ENCODE results near the gene DPP10. TPM values are rescaled to one million over a fixed set of nuclear protein-coding genes. Genes with fewer than 3 reads are reported as not detected.

Gene DPP10
- total and polyA plus RNA-seq, 9 donors: 0.26 to 2.1 (median 0.83) TPM

- Histone ChIP-seq H3K36me3 (ENCODE audit: control insufficient read depth, insufficient read depth, low read length) (no peaks in the 10 kb centered on the region), H3K27me3 (ENCODE audit: control insufficient read depth, insufficient read depth, low read length) (no peaks in the 10 kb centered on the region), H3K4me1 (ENCODE audit: control insufficient read depth, insufficient read depth, low read length) (no peaks in the 10 kb centered on the region), H3K4me3 (ENCODE audit: low read length) (no peak overlapping the region), H3K27ac (ENCODE audit: low read length) (no peak overlapping the region), H3K9me3 (replicated peaks; ENCODE audit: control insufficient read depth, low read depth, low read length) (no peaks in the 10 kb centered on the region)
- DNase-seq: no peak
Observed at GRCh38 chr2:115572746-115573145, 1130.3 kb downstream of the DPP10 start.

GRCh38 chr2:115573756-115574155 lies 1131.3 kb downstream of the DPP10 start:
- no peaks in the 10 kb centered on the region for H3K4me1 ChIP-seq (ENCODE audit: control insufficient read depth, insufficient read depth, low read length)
- 70% methylated on average over 4 of the region's 4 CpGs for WGBS (ENCODE audit: insufficient coverage)
- no peaks in the 10 kb centered on the region for H3K36me3 ChIP-seq (ENCODE audit: control insufficient read depth, insufficient read depth, low read length)
- H3K27me3 ChIP-seq (ENCODE audit: control insufficient read depth, insufficient read depth, low read length): no peaks in the 10 kb centered on the region
- no peak overlapping the region for H3K4me3 ChIP-seq (ENCODE audit: low read length)
- H3K9me3 ChIP-seq (replicated peaks; ENCODE audit: control insufficient read depth, low read depth, low read length): no peaks in the 10 kb centered on the region
- DNase-seq: no peak
- H3K27ac ChIP-seq (ENCODE audit: low read length): no peak overlapping the region

- H3K27ac ChIP-seq (ENCODE audit: low read length): no peak overlapping the region
- no peak for DNase-seq
- no peaks in the 10 kb centered on the region for H3K4me1 ChIP-seq (ENCODE audit: control insufficient read depth, insufficient read depth, low read length)
- H3K36me3 ChIP-seq (ENCODE audit: control insufficient read depth, insufficient read depth, low read length): no peaks in the 10 kb centered on the region
- 57% methylated on average over 5 of the region's 5 CpGs for whole genome bisulfite sequencing (ENCODE audit: insufficient coverage)
- H3K4me3 ChIP-seq (ENCODE audit: low read length): no peak overlapping the region
- H3K9me3 ChIP-seq (replicated peaks; ENCODE audit: control insufficient read depth, low read depth, low read length): no peaks in the 10 kb centered on the region
- no peaks in the 10 kb centered on the region for H3K27me3 ChIP-seq (ENCODE audit: control insufficient read depth, insufficient read depth, low read length)
Observed at GRCh38 chr2:115574667-115575066, 1132.2 kb downstream of the DPP10 start.

GRCh38 chr2:115580784-115581183 lies 1138.3 kb downstream of the DPP10 start:
- no peak for DNase-seq
- Histone ChIP-seq H3K4me3 (ENCODE audit: low read length) (no peak overlapping the region), H3K27ac (ENCODE audit: low read length) (no peak overlapping the region), H3K9me3 (replicated peaks; ENCODE audit: control insufficient read depth, low read depth, low read length) (no peaks in the 10 kb centered on the region), H3K36me3 (ENCODE audit: control insufficient read depth, insufficient read depth, low read length) (no peaks in the 10 kb centered on the region), H3K27me3 (ENCODE audit: control insufficient read depth, insufficient read depth, low read length) (no peaks in the 10 kb centered on the region), H3K4me1 (ENCODE audit: control insufficient read depth, insufficient read depth, low read length) (no peaks in the 10 kb centered on the region)
- WGBS (ENCODE audit: insufficient coverage): 95% methylated on average over 3 of the region's 5 CpGs

GRCh38 chr2:115584507-115584906 lies 1142.1 kb downstream of the DPP10 start:
- Histone ChIP-seq H3K36me3 (ENCODE audit: control insufficient read depth, insufficient read depth, low read length) (no peaks in the 10 kb centered on the region), H3K27ac (ENCODE audit: low read length) (no peak overlapping the region), H3K27me3 (ENCODE audit: control insufficient read depth, insufficient read depth, low read length) (no peaks in the 10 kb centered on the region), H3K4me1 (ENCODE audit: control insufficient read depth, insufficient read depth, low read length) (no peaks in the 10 kb centered on the region), H3K4me3 (ENCODE audit: low read length) (no peak overlapping the region), H3K9me3 (replicated peaks; ENCODE audit: control insufficient read depth, low read depth, low read length) (no peaks in the 10 kb centered on the region)
- no CpG with 5 or more reads among the region's 2 CpGs for WGBS (ENCODE audit: insufficient coverage)
- no peak for DNase-seq

GRCh38 chr2:115596659-115597375 lies 1154.4 kb downstream of the DPP10 start:
- DNase-seq: no peak
- Histone ChIP-seq H3K36me3 (ENCODE audit: control insufficient read depth, insufficient read depth, low read length) (no peaks in the 10 kb centered on the region), H3K9me3 (replicated peaks; ENCODE audit: control insufficient read depth, low read depth, low read length) (peaks cover 9% of the 10 kb centered on the region), H3K4me1 (ENCODE audit: control insufficient read depth, insufficient read depth, low read length) (no peaks in the 10 kb centered on the region), H3K27me3 (ENCODE audit: control insufficient read depth, insufficient read depth, low read length) (no peaks in the 10 kb centered on the region), H3K27ac (ENCODE audit: low read length) (no peak overlapping the region), H3K4me3 (ENCODE audit: low read length) (no peak overlapping the region)
- no CpG with 5 or more reads among the region's 3 CpGs for WGBS (ENCODE audit: insufficient coverage)

- Histone ChIP-seq H3K27me3 (ENCODE audit: control insufficient read depth, insufficient read depth, low read length) (no peaks in the 10 kb centered on the region), H3K36me3 (ENCODE audit: control insufficient read depth, insufficient read depth, low read length) (no peaks in the 10 kb centered on the region), H3K9me3 (replicated peaks; ENCODE audit: control insufficient read depth, low read depth, low read length) (no peaks in the 10 kb centered on the region), H3K27ac (ENCODE audit: low read length) (no peak overlapping the region), H3K4me3 (ENCODE audit: low read length) (no peak overlapping the region), H3K4me1 (ENCODE audit: control insufficient read depth, insufficient read depth, low read length) (no peaks in the 10 kb centered on the region)
- 33% methylated on average over 1 of the region's 7 CpGs for WGBS (ENCODE audit: insufficient coverage)
- DNase-seq: no peak
Observed at GRCh38 chr2:115603285-115603684, 1160.8 kb downstream of the DPP10 start.

- no peak for DNase-seq
- WGBS (ENCODE audit: insufficient coverage): no CpG with 5 or more reads among the region's 1 CpG
- Histone ChIP-seq H3K9me3 (replicated peaks; ENCODE audit: control insufficient read depth, low read depth, low read length) (no peaks in the 10 kb centered on the region), H3K27ac (ENCODE audit: low read length) (no peak overlapping the region), H3K36me3 (ENCODE audit: control insufficient read depth, insufficient read depth, low read length) (no peaks in the 10 kb centered on the region), H3K4me1 (ENCODE audit: control insufficient read depth, insufficient read depth, low read length) (no peaks in the 10 kb centered on the region), H3K27me3 (ENCODE audit: control insufficient read depth, insufficient read depth, low read length) (no peaks in the 10 kb centered on the region), H3K4me3 (ENCODE audit: low read length) (no peak overlapping the region)
Observed at GRCh38 chr2:115606350-115606749, 1163.9 kb downstream of the DPP10 start.

GRCh38 chr2:115609978-115610377 lies 1167.5 kb downstream of the DPP10 start:
- Histone ChIP-seq H3K27ac (ENCODE audit: low read length) (no peak overlapping the region), H3K36me3 (ENCODE audit: control insufficient read depth, insufficient read depth, low read length) (no peaks in the 10 kb centered on the region), H3K4me1 (ENCODE audit: control insufficient read depth, insufficient read depth, low read length) (no peaks in the 10 kb centered on the region), H3K4me3 (ENCODE audit: low read length) (no peak overlapping the region), H3K27me3 (ENCODE audit: control insufficient read depth, insufficient read depth, low read length) (no peaks in the 10 kb centered on the region), H3K9me3 (replicated peaks; ENCODE audit: control insufficient read depth, low read depth, low read length) (no peaks in the 10 kb centered on the region)
- no peak for DNase-seq
- WGBS (ENCODE audit: insufficient coverage): no CpG with 5 or more reads among the region's 2 CpGs

GRCh38 chr2:115610888-115611287 lies 1168.4 kb downstream of the DPP10 start:
- no peaks in the 10 kb centered on the region for H3K9me3 ChIP-seq (replicated peaks; ENCODE audit: control insufficient read depth, low read depth, low read length)
- no peaks in the 10 kb centered on the region for H3K27me3 ChIP-seq (ENCODE audit: control insufficient read depth, insufficient read depth, low read length)
- no peak overlapping the region for H3K27ac ChIP-seq (ENCODE audit: low read length)
- H3K36me3 ChIP-seq (ENCODE audit: control insufficient read depth, insufficient read depth, low read length): no peaks in the 10 kb centered on the region
- no CpG with 5 or more reads among the region's 3 CpGs for WGBS (ENCODE audit: insufficient coverage)
- H3K4me1 ChIP-seq (ENCODE audit: control insufficient read depth, insufficient read depth, low read length): no peaks in the 10 kb centered on the region
- H3K4me3 ChIP-seq (ENCODE audit: low read length): no peak overlapping the region
- peak; percentile 1 for DNase-seq

GRCh38 chr2:115624332-115624731 lies 1181.9 kb downstream of the DPP10 start:
- Histone ChIP-seq H3K27ac (ENCODE audit: low read length) (no peak overlapping the region), H3K36me3 (ENCODE audit: control insufficient read depth, insufficient read depth, low read length) (no peaks in the 10 kb centered on the region), H3K9me3 (replicated peaks; ENCODE audit: control insufficient read depth, low read depth, low read length) (no peaks in the 10 kb centered on the region), H3K4me3 (ENCODE audit: low read length) (no peak overlapping the region), H3K4me1 (ENCODE audit: control insufficient read depth, insufficient read depth, low read length) (no peaks in the 10 kb centered on the region), H3K27me3 (ENCODE audit: control insufficient read depth, insufficient read depth, low read length) (no peaks in the 10 kb centered on the region)
- DNase-seq: no peak
- WGBS (ENCODE audit: insufficient coverage): no CpG with 5 or more reads among the region's 4 CpGs

Data from muscle of leg (tissue), 11 donors.